ENCODE results near the gene ASAH2.

ASAH2 gene

DNA sequence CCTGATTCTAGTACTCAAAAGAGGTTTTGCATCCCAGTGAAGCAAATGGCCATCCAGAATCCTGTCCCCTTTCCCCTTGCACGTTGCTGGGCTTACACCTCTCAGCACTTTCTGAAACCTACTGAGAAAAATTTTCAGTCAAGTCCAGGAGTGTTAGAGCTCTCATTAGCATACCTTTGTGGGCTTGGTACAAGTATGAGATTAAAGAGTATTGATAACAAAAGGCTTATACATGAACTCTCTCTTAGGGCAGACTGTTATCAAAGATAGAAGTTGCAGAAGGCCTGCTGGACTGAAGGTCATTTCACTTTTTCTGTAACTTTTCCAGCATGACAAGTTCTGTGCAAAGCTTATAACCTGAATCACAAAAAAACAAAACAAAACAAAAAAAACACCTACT lies at the start of gene ASAH2:
Gene ASAH2, minus strand, starts transcription at position 123 of the 400 bp plus-strand sequence. CDS start 2,906 bp downstream, outside the sequence.
- TF ChIP-seq, protein P1, sequence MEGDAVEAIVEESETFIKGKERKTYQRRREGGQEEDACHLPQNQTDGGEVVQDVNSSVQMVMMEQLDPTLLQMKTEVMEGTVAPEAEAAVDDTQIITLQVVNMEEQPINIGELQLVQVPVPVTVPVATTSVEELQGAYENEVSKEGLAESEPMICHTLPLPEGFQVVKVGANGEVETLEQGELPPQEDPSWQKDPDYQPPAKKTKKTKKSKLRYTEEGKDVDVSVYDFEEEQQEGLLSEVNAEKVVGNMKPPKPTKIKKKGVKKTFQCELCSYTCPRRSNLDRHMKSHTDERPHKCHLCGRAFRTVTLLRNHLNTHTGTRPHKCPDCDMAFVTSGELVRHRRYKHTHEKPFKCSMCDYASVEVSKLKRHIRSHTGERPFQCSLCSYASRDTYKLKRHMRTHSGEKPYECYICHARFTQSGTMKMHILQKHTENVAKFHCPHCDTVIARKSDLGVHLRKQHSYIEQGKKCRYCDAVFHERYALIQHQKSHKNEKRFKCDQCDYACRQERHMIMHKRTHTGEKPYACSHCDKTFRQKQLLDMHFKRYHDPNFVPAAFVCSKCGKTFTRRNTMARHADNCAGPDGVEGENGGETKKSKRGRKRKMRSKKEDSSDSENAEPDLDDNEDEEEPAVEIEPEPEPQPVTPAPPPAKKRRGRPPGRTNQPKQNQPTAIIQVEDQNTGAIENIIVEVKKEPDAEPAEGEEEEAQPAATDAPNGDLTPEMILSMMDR (IDR thresholded peaks at IDR 0.05; ENCODE audit: insufficient read depth, low read length, poor library complexity, severe bottlenecking), result no peak
- Histone ChIP-seq H3K36me3 (ENCODE audit: control insufficient read depth, insufficient read depth, low read length) (no peaks in the 10 kb centered on the region), H3K27me3 (replicated peaks; ENCODE audit: control insufficient read depth, insufficient read depth, low read length) (peaks cover 1% of the 10 kb centered on the region; the same call in 1 of the 2 replicates), H3K4me3 (replicated peaks; ENCODE audit: low read depth, low read length) (no peak within 1 kb of the TSS)
- DNase-seq (ENCODE audit: extremely low read depth, insufficient read length), result no peak

DNA sequence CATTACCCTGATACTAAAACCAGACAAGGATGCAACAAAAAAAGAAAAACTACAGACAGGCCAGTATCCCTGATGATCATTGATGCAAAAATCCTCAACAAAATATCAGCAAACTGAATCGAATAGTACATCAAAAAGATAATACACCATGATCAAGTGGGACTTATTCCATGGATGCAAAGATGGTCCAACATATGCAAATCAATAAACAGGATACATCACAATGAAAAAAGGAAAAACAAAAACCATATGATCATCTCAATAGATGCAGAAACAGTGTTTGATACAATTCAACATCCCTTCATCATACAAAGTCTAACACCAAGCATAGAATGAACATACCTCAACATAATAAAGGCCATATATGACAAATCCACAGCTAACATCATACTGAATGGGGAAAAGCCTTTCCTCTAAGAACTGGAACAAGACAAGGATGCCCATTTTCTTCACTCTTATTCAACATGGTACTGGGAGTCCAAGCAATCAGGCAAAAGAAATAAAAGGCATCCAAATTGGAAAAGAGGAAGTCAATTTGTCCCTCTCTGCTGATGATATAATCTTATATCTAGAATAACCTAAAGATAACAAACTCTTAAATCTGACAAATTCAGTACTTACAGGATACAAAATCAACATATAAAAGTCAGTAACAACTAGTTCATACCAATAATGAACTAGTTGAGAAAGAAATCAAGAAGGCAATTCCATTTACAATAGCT lies 48.8 kb upstream of the ASAH2 start:
- DNase-seq (ENCODE audit: extremely low read depth, insufficient read length), result no peak
- no peaks in the 10 kb centered on the region; the same call in 1 of the 2 replicates for H3K36me3 ChIP-seq (ENCODE audit: control insufficient read depth, insufficient read depth, low read length)
- no peaks in the 10 kb centered on the region for H3K27me3 ChIP-seq (replicated peaks; ENCODE audit: control insufficient read depth, insufficient read depth, low read length)
- TF ChIP-seq, protein P1 (IDR thresholded peaks at IDR 0.05; ENCODE audit: insufficient read depth, low read length, poor library complexity, severe bottlenecking), result no peak
- H3K4me3 ChIP-seq (replicated peaks; ENCODE audit: low read depth, low read length), result no peak overlapping the region

DNA sequence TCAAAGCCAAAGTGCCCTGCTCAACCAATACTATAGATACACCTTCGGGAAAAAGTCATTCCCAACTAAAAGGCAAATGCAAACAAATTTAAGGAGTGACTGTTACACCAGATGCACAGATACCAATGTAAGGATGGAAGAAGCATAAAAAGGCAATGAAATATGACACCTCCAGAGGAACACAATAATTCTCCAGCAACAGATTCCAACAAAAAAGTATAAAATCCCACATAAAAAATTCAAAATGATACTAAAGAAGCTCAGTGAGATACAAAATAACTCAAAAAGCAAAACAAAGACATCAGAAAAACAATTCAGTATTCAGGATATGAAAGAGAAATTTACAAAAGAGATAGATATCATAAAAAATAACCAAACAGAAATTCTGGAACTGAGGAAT lies 44.1 kb upstream of the ASAH2 start:
- Histone ChIP-seq H3K4me3 (replicated peaks; ENCODE audit: low read depth, low read length) (no peak overlapping the region), H3K27me3 (replicated peaks; ENCODE audit: control insufficient read depth, insufficient read depth, low read length) (no peaks in the 10 kb centered on the region), H3K36me3 (ENCODE audit: control insufficient read depth, insufficient read depth, low read length) (no peaks in the 10 kb centered on the region)
- DNase-seq (ENCODE audit: extremely low read depth, insufficient read length), result no peak
- TF ChIP-seq, protein P1 (IDR thresholded peaks at IDR 0.05; ENCODE audit: insufficient read depth, low read length, poor library complexity, severe bottlenecking), result no peak

DNA sequence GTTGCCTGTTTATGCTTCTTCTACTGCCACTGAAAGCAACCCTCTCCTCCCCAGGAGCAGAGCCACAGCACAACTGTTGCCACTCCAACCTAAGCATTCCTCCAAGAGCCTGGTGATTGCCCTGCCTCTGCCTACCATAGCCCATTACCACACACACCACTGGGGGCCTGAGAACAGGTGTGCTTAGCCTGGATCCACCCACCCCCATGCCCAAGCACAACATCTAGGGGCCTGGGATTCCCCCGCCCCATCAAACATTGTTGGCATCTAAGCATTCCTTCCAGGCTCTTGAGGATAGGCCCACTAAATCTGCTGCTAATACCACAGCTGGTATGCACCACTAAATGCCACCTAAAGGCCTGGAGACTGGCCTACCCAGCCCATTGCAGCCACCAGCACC lies 43.3 kb upstream of the ASAH2 start:
- DNase-seq (ENCODE audit: extremely low read depth, insufficient read length), result no peak
- TF ChIP-seq, protein P1 (IDR thresholded peaks at IDR 0.05; ENCODE audit: insufficient read depth, low read length, poor library complexity, severe bottlenecking), result no peak
- H3K36me3 ChIP-seq (ENCODE audit: control insufficient read depth, insufficient read depth, low read length), result no peaks in the 10 kb centered on the region
- H3K27me3 ChIP-seq (replicated peaks; ENCODE audit: control insufficient read depth, insufficient read depth, low read length), result no peaks in the 10 kb centered on the region
- H3K4me3 ChIP-seq (replicated peaks; ENCODE audit: low read depth, low read length), result no peak overlapping the region

DNA sequence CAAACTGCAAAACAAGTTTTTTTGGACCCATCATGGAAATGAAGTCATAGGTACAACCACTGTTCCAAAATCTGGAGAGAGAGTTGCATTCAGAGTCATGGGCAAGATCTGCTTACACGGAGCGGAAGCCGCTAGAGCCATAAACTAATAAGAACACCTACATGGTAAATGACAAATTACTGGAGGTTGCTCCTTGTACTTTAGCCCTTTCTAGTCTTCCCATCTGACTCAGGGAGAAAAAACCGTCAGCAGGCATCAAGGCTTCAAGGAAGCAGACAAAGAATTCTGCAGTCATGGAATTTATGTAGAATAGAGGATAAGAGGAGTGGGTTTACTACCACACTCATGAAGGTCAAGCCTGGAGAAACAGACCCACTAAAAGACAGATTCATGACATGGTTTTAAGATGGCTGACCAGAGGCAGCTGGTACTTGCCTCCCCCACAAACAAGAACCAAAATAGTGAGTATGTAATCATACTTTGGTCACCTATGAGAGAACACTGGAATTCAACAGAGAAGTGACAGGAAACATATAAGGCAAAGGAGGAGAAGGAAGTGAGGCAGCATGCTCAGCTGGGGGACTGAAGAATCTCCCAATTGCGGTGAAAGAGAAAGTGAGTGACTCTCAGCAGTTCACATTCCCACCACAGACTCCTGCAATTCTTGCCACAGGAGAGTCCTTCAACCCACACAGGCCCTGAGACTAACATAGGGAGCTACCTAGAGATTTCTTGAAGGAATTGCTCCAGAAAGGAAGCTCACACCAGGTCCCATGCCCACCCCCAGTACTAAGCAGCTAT lies 42.4 kb upstream of the ASAH2 start:
- TF ChIP-seq, protein P1 (IDR thresholded peaks at IDR 0.05; ENCODE audit: insufficient read depth, low read length, poor library complexity, severe bottlenecking), result no peak
- no peaks in the 10 kb centered on the region for H3K27me3 ChIP-seq (replicated peaks; ENCODE audit: control insufficient read depth, insufficient read depth, low read length)
- no peak for DNase-seq (ENCODE audit: extremely low read depth, insufficient read length)
- H3K36me3 ChIP-seq (ENCODE audit: control insufficient read depth, insufficient read depth, low read length), result no peaks in the 10 kb centered on the region
- no peak overlapping the region for H3K4me3 ChIP-seq (replicated peaks; ENCODE audit: low read depth, low read length)
